ENCODE data around the gene ARAF. TPM values are rescaled to one million over a fixed set of nuclear protein-coding genes. Genes with fewer than 3 reads are reported as not detected.

ARAF gene
- total and polyA plus RNA-seq, 2 of the 8 experiments (the other 6 are each of a cell fraction or from before 2014, with no cell fraction given), result 39.0 to 45.2 TPM

DNA sequence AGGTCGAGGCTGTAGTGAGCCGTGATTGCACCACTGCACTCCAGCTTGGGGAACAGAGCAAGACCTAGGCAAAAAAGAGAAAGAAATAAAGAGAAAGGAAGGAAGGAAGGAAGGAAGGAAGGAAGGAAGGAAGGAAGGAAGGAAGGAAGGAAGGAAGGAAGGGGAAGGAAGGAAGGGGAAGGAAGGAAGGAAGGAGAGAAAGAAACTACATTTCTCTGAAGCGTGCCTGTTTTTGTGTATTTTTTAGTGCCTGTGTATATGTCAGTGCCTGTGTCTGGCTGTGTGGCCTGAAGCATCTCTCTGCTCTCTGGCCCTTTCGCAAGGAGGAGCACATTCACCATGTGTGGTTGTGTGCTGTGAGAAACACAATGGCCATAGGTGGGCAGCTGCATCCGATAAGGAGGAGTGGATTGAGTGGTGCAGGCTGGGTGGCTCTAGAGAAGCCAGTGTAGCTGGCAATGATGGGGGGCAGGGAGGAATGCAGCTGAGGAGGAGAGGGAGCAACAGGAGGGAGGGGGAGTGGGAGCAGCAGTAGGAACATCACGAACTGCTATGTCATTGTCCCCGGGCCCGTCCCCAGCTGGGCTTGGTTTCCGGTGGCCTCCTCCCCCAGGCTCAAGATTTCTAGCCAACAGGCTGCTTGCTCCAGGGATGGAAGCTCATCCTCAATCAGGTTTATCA lies 47.3 kb downstream of the ARAF start:
- Histone ChIP-seq H2AFZ (ENCODE audit: low read length) (no peak overlapping the region), H3K23ac (ENCODE audit: insufficient read length) (no peak overlapping the region), H2BK20ac (ENCODE audit: low read length) (no peak overlapping the region), H2BK5ac (ENCODE audit: low read depth, low read length) (peak overlapping the region; percentile 81; the same call in 1 of the 2 replicates), H3K36me3 (ENCODE audit: control insufficient read depth in 2 of 4, insufficient read depth in 4 of 4, low read length in 3 of 4) (no peaks in the 10 kb centered on the region; a peak in 1 of 8 replicates), H3K14ac (ENCODE audit: insufficient read length) (no peak overlapping the region), H3K4ac (replicated peaks; ENCODE audit: insufficient read length, low read depth, low read length) (no peak overlapping the region), H4K20me1 (replicated peaks in 1 of 2; ENCODE audit: control insufficient read depth in 1 of 2, insufficient read depth in 2 of 2, low read length in 2 of 2) (no peaks in the 10 kb centered on the region), H3K9me3 (ENCODE audit: insufficient read depth in 2 of 2, low read depth in 1 of 2, low read length in 1 of 2) (no peaks in the 10 kb centered on the region), H3K4me1 (replicated peaks in 1 of 4; ENCODE audit: control insufficient read depth in 3 of 4, insufficient read depth in 4 of 4, low read length in 3 of 4) (peaks cover 0 to 8% (median 3%) of the 10 kb centered on the region in 4 experiments; a peak in 6 of 7 replicates), H4K8ac (ENCODE audit: extremely low read depth, insufficient read depth, low read length) (no peak overlapping the region), H2BK12ac (ENCODE audit: low read depth, low read length) (0 out of 2 replicates have a peak overlapping the region, but pooled peaks have one; percentile 75), H3K79me2 (ENCODE audit: control insufficient read depth in 1 of 2, insufficient read depth in 2 of 2, low read length in 2 of 2) (no peaks in the 10 kb centered on the region), H3K79me1 (ENCODE audit: low read depth, low read length) (no peaks in the 10 kb centered on the region), H3K27me3 (replicated peaks in 1 of 4; ENCODE audit: control insufficient read depth in 3 of 4, extremely low read depth in 1 of 4, insufficient read depth in 3 of 4, low read length in 3 of 4) (no peaks in the 10 kb centered on the region), H2AK5ac (ENCODE audit: low read depth, low read length) (no peak overlapping the region), H3K4me2 (ENCODE audit: insufficient read depth in 1 of 2, low read depth in 2 of 2, low read length in 2 of 2) (peak overlapping the region; percentile 37 to 42), H3K56ac (replicated peaks; ENCODE audit: insufficient read length, low read depth, low read length) (no peak overlapping the region), H3K23me2 (ENCODE audit: low read depth, low read length) (no peaks in the 10 kb centered on the region), H4K91ac (replicated peaks; ENCODE audit: insufficient read length, low read length) (peak overlapping the region; percentile 83), H4K5ac (ENCODE audit: insufficient read length, low read depth, low read length) (peak overlapping the region; percentile 24), H3K9ac (replicated peaks in 1 of 4; ENCODE audit: extremely low read depth in 1 of 4, low read depth in 3 of 4, low read length in 3 of 4) (no peak overlapping the region; a peak in 3 of 7 replicates), H2BK120ac (replicated peaks; ENCODE audit: low read depth, low read length) (no peak overlapping the region), H3K27ac (ENCODE audit: low read depth, low read length) (peak overlapping the region; percentile 67; the same call in 1 of the 2 replicates), H3K4me3 (ENCODE audit: extremely low read depth in 1 of 4, insufficient read depth in 2 of 4, low read depth in 3 of 4, low read length in 4 of 4) (0 out of 8 replicates have a peak overlapping the region, but pooled peaks of 1 of the 4 experiments have one; percentile 24), H3K18ac (ENCODE audit: extremely low read depth, low read length) (no peak overlapping the region; the same call in 1 of the 2 replicates), H2BK15ac (ENCODE audit: low read length) (no peak overlapping the region)
- FAIRE-seq, result peak; percentile 94
- DNase-seq (ENCODE audit: low read depth in 1 of 2, low spot score in 2 of 2), result no peak
- ChIA-PET POLR2A (ENCODE audit: partially characterized antibody) (interaction anchor here (0.6 to 1.2 kb wide), 8 partner anchors 8 to 126 kb away, joined by 3 to 5 read pairs (median 4); no protein-coding TSS in a partner anchor), CTCF (ENCODE audit: partially characterized antibody) (interaction anchor here (0.6 to 1.9 kb wide), 10 partner anchors 8 to 109 kb away, joined by 3 to 13 read pairs (median 4); no protein-coding TSS in a partner anchor)
- TF ChIP-seq MAFK (IDR thresholded peaks at IDR 0.05; ENCODE audit: low read depth, low read length) (peak; percentile 27; the same call in 1 of the 2 replicates), TEAD4 (IDR thresholded peaks at IDR 0.05; ENCODE audit: low read depth, low read length) (peak; percentile 75; the same call in 1 of the 2 replicates), GABPA (IDR thresholded peaks at IDR 0.05; ENCODE audit: borderline replicate concordance, insufficient read depth, low read length) (no peak), BACH1 (IDR thresholded peaks at IDR 0.05; ENCODE audit: low read length) (peak; percentile 43), TAF1 (IDR thresholded peaks at IDR 0.05; ENCODE audit: low read depth, low read length) (0 out of 2 replicates have a peak, but pooled peaks have one; percentile 26), EP300 (IDR thresholded peaks at IDR 0.05; ENCODE audit: borderline replicate concordance in 1 of 2, low read depth in 2 of 2, low read length in 2 of 2) (peak in 1 of 2 experiments; percentile 63; a peak in 1 of 3 replicates), SP1 (IDR thresholded peaks at IDR 0.05; ENCODE audit: low read depth, low read length) (0 out of 2 replicates have a peak, but pooled peaks have one; percentile 44), CBX5 (IDR thresholded peaks at IDR 0.05; ENCODE audit: low read depth, low read length) (no peak), POLR2A (IDR thresholded peaks at IDR 0.05; ENCODE audit: control extremely low read depth in 1 of 2, low read depth in 2 of 2, low read length in 2 of 2) (0 out of 3 replicates have a peak, but pooled peaks of 1 of the 2 experiments have one; percentile 36), POLR2AphosphoS5 (IDR thresholded peaks at IDR 0.05; ENCODE audit: low read depth, low read length) (peak; percentile 61; the same call in 1 of the 2 replicates)
- TF ChIP-seq, protein P1, sequence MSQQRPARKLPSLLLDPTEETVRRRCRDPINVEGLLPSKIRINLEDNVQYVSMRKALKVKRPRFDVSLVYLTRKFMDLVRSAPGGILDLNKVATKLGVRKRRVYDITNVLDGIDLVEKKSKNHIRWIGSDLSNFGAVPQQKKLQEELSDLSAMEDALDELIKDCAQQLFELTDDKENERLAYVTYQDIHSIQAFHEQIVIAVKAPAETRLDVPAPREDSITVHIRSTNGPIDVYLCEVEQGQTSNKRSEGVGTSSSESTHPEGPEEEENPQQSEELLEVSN (IDR thresholded peaks at IDR 0.05), result no peak
- WGBS, 2 experiments (ENCODE audit: extremely low coverage in 1 of 2, insufficient coverage in 1 of 2, insufficient read length in 1 of 2, insufficient replicate concordance in 2 of 2, low coverage in 1 of 2, low lambda C conversion rate in 2 of 2, missing lambda C conversion rate in 1 of 2), result 51% methylated on average over 4 of the region's 9 CpGs; no CpG with 5 or more reads in 1 of the 2 experiments

Data from H1 (cell line).